ENCODE data around the gene TMEM88. TPM values are rescaled to one million over a fixed set of nuclear protein-coding genes. Genes with fewer than 3 reads are reported as not detected.

The TMEM88 gene
- total and polyA plus RNA-seq, 2 donors (not counting 3 experiments of a cell fraction or from before 2014, with no cell fraction given): 53.4 to 165 TPM

GRCh38 chr17:7857713-7858521 lies 3.1 kb downstream of the TMEM88 start, which contains the start of gene CYB5D1:
Gene CYB5D1 (plus strand): TSS chr17:7858003. CDS start chr17:7858135, 132 bp downstream.
- H3K79me2 ChIP-seq (ENCODE audit: control insufficient read depth, insufficient read depth, low read length): peaks cover 2% of the 10 kb centered on the region
- dilution Hi-C loops (cut with MboI; ENCODE audit: extremely low pct_ligation_motif_present, low sequenced_read_pairs) (no loop called here), intact Hi-C loops (cut with micrococcal nuclease) (loop anchor here (1.0 to 10.0 kb wide), 7 partner anchors 14 to 833 kb away; partner anchors contain the start of genes BCL6B, CNTROB, PHF23 and WRAP53)
- FAIRE-seq: no peak
- H3K36me3 ChIP-seq (ENCODE audit: control insufficient read depth in 2 of 2, extremely low read depth in 1 of 2, insufficient read depth in 2 of 2, low read length in 2 of 2): peaks cover 0 to 3% of the 10 kb centered on the region in 2 experiments
- H3K27me3 ChIP-seq (ENCODE audit: control insufficient read depth in 2 of 2, insufficient read depth in 2 of 2, low read length in 2 of 2): no peaks in the 10 kb centered on the region
- peak within 1 kb of the TSS; percentile 92 for H3K4me2 ChIP-seq (ENCODE audit: insufficient read depth, low read length)
- peak within 1 kb of the TSS; percentile 96 for H3K9ac ChIP-seq (replicated peaks; ENCODE audit: extremely low read depth, insufficient read depth, low read length)
- peak; percentile 97 for DNase-seq (ENCODE audit: low read depth, low spot score)
- BruUV-seq (replicated peaks): TSS peak; percentile 9
- POLR2A ChIA-PET: interaction anchor here (0.8 to 1.4 kb wide), 3 partner anchors 13 to 132 kb away, joined by 3 to 12 read pairs (median 8); no protein-coding TSS in a partner anchor
- peak within 1 kb of the TSS; percentile 96 for H3K27ac ChIP-seq (ENCODE audit: insufficient read depth, low read depth, low read length)
- TF ChIP-seq MYC (IDR thresholded peaks at IDR 0.05; ENCODE audit: low read depth, low read length) (peak; percentile 85), JUN (IDR thresholded peaks at IDR 0.05; ENCODE audit: borderline replicate concordance, insufficient read depth, insufficient read length, low read depth) (no peak), GATA2 (IDR thresholded peaks at IDR 0.05; ENCODE audit: insufficient read depth, insufficient read length, low read depth, low read length) (peak; percentile 100), POLR2A (IDR thresholded peaks at IDR 0.05; ENCODE audit: low read depth, low read length) (no peak), CTCF (IDR thresholded peaks at IDR 0.05; ENCODE audit: extremely low read depth in 1 of 2, insufficient read depth in 1 of 2, low read depth in 1 of 2, low read length in 2 of 2) (no peak), POLR2AphosphoS5 (IDR thresholded peaks at IDR 0.05; ENCODE audit: insufficient read depth, low read depth, low read length) (no peak), FOS (IDR thresholded peaks at IDR 0.05; ENCODE audit: borderline replicate concordance, insufficient read depth, low read length) (no peak), MAX (IDR thresholded peaks at IDR 0.05; ENCODE audit: insufficient read depth, insufficient read length) (peak; percentile 91), EZH2 (IDR thresholded peaks at IDR 0.05; ENCODE audit: borderline replicate concordance, low read depth, low read length, severe bottlenecking) (no peak)
- peak within 1 kb of the TSS; percentile 53 to 78 (median 54) for H3K4me3 ChIP-seq (replicated peaks in 1 of 3; ENCODE audit: insufficient read depth in 1 of 3, low read depth in 1 of 3, low read length in 3 of 3)
- CTCF ChIA-PET: interaction anchor here (0.7 to 3.1 kb wide), 12 partner anchors 7 to 170 kb away, joined by 3 to 28 read pairs (median 4); partner anchors contain the start of genes CNTROB, KDM6B and WRAP53
- peak within 1 kb of the TSS; percentile 60 for H2AFZ ChIP-seq (ENCODE audit: low read depth, low read length)
- H3K9me3 ChIP-seq (replicated peaks; ENCODE audit: control insufficient read depth, insufficient read depth, low read length): no peaks in the 10 kb centered on the region
- H3K4me1 ChIP-seq (ENCODE audit: control insufficient read depth, extremely low read depth, insufficient read depth, low read length): peaks cover 35% of the 10 kb centered on the region
- no peaks in the 10 kb centered on the region for H3K9me1 ChIP-seq (replicated peaks; ENCODE audit: control insufficient read depth, extremely low read depth, insufficient read depth, low read length)
- peaks cover 2% of the 10 kb centered on the region for H4K20me1 ChIP-seq (replicated peaks; ENCODE audit: control insufficient read depth, extremely low read depth, insufficient read depth, low read length)

Measured in endothelial cell of umbilical vein (primary cell).